ENCODE results near the gene UPF2.

- TF ChIP-seq POLR2AphosphoS5 (IDR thresholded peaks at IDR 0.05; ENCODE audit: low read depth, low read length) = no peak
- no peak for TF ChIP-seq REST (IDR thresholded peaks at IDR 0.05; ENCODE audit: insufficient read depth in 1 of 2, low read depth in 2 of 2, low read length in 2 of 2)
- TF ChIP-seq FOXP2 (optimal IDR thresholded peaks at IDR 0.05; ENCODE audit: borderline replicate concordance, extremely low read depth, extremely low read length, insufficient read depth) = no peak
These were observed 38.9 kb upstream of the UPF2 start for GRCh38 chr10:12081470-12081869.
